HEK293 (cell line): ENCODE results near the gene TTYH1.
A peak's percentile ranks its signal among the peaks of the same experiment; 100 is the strongest.

Source experiments
- CTCF ChIA-PET: fragments of 350-600 bp; formaldehyde crosslinking; extraction: SDS; loops from one replicate; lab custom pipeline; 2021; ENCODE audit warnings: antibody characterized with exemption; lab: Yijun Ruan, JAX
- POLR2A ChIA-PET: fragments of 300-600 bp; formaldehyde crosslinking; extraction: SDS; loops from one replicate; lab custom pipeline; 2020; ENCODE audit warnings: antibody characterized with exemption, inconsistent platforms; lab: Yijun Ruan, JAX
- H3K27ac ChIP-seq: fragments of 200-500 bp; sonication (Bioruptor generic); 2 replicates; pipeline ENCODE4 v1.5.1; 2014; ENCODE audit warnings: low read depth, low read length, control low read depth, inconsistent platforms; ENCODE audit errors: extremely low read depth
- H3K36me3 ChIP-seq, 2 experiments: fragments of 200-500 bp in 1 of 2; sonication (Bioruptor generic) in 1 of 2; 1 replicate in 1 of 2; 2 replicates in 1 of 2; pipeline ENCODE4 v1.5.1; 2014 to 2017; ENCODE audit warnings: inconsistent platforms in 2 of 2, low read length in 2 of 2; ENCODE audit not compliant: control insufficient read depth in 2 of 2, insufficient read depth in 1 of 2
- H3K4me1 ChIP-seq: fragments of 200-500 bp; sonication (Bioruptor generic); 2 replicates; pipeline ENCODE4 v1.5.1; 2014; ENCODE audit warnings: mild to moderate bottlenecking, low read length, inconsistent platforms; ENCODE audit not compliant: control insufficient read depth, insufficient read depth
- H3K4me3 ChIP-seq: 2 replicates; pipeline ENCODE4 v1.5.1; 2011; ENCODE audit warnings: low read depth, mild to moderate bottlenecking, control low read depth, low read length, moderate library complexity
- H3K9me3 ChIP-seq: fragments of 200-500 bp; sonication (Bioruptor generic); 2 replicates; pipeline ENCODE4 v1.5.1; 2014; ENCODE audit warnings: low read depth, low read length, inconsistent platforms; ENCODE audit not compliant: control insufficient read depth, insufficient read depth
- HOXC10 ChIP-seq: sonication (generic); formaldehyde crosslinking; IDR thresholded peaks from 2 replicates; pipeline ENCODE4 v1.8.1; 2023; ENCODE audit warnings: mild to moderate bottlenecking, missing genetic modification reagents
- REPIN1 ChIP-seq: fragments of 450-650 bp; formaldehyde crosslinking; IDR thresholded peaks from 2 replicates; pipeline ENCODE4 v1.5.1; 2017; ENCODE audit warnings: missing biosample characterization, missing genetic modification characterization, low read depth
- TCF7L2 ChIP-seq: IDR thresholded peaks from 2 replicates; pipeline ENCODE4 v1.6.1; 2011; ENCODE audit warnings: low read depth, mild to moderate bottlenecking, inconsistent platforms, low read length, moderate library complexity, borderline replicate concordance
- ZBTB21 ChIP-seq: fragments of 450-650 bp; formaldehyde crosslinking; IDR thresholded peaks from 2 replicates; pipeline ENCODE4 v1.5.1; 2017; ENCODE audit warnings: missing biosample characterization, missing genetic modification characterization
- ZFHX2 ChIP-seq: fragments of 450-650 bp; formaldehyde crosslinking; conservative IDR thresholded peaks from 2 replicates; pipeline ENCODE4 v1.5.1; 2016; ENCODE audit warnings: missing biosample characterization, missing genetic modification characterization
- ZNF146 ChIP-seq: fragments of 450-650 bp; formaldehyde crosslinking; IDR thresholded peaks from 2 replicates; pipeline ENCODE4 v1.5.1; 2016; ENCODE audit warnings: missing biosample characterization, missing genetic modification characterization
- ZNF175 ChIP-seq: fragments of 450-650 bp; formaldehyde crosslinking; IDR thresholded peaks from 2 replicates; pipeline ENCODE4 v1.5.1; 2016; ENCODE audit warnings: missing biosample characterization, missing genetic modification characterization
- ZNF211 ChIP-seq: fragments of 450-650 bp; formaldehyde crosslinking; IDR thresholded peaks from 2 replicates; pipeline ENCODE4 v1.5.1; 2016; ENCODE audit warnings: low read depth, missing biosample characterization, missing genetic modification characterization
- ZNF214 ChIP-seq: fragments of 450-650 bp; formaldehyde crosslinking; IDR thresholded peaks from 2 replicates; pipeline ENCODE4 v1.5.1; 2017; ENCODE audit warnings: missing biosample characterization, mild to moderate bottlenecking, missing genetic modification characterization, borderline replicate concordance
- ZNF274 ChIP-seq, 2 experiments: fragments of 200-500 bp in 1 of 2; fragments of 450-650 bp in 1 of 2; sonication (Bioruptor generic) in 1 of 2; formaldehyde crosslinking in 1 of 2; IDR thresholded peaks; 2 replicates each; pipeline versions ENCODE4 v1.5.1 to v1.6.1; 2014 to 2016; ENCODE audit warnings: borderline replicate concordance in 1 of 2, inconsistent platforms in 1 of 2, low read length in 1 of 2, missing biosample characterization in 1 of 2, missing genetic modification characterization in 1 of 2
- ZNF311 ChIP-seq: fragments of 450-650 bp; formaldehyde crosslinking; IDR thresholded peaks from 2 replicates; pipeline ENCODE4 v1.5.1; 2017; ENCODE audit warnings: missing biosample characterization, missing genetic modification characterization, borderline replicate concordance
- ZNF366 ChIP-seq: fragments of 450-650 bp; formaldehyde crosslinking; conservative IDR thresholded peaks from 2 replicates; pipeline ENCODE4 v1.5.1; 2016; ENCODE audit warnings: missing biosample characterization, missing genetic modification characterization
- ZNF423 ChIP-seq: fragments of 450-650 bp; formaldehyde crosslinking; IDR thresholded peaks from 2 replicates; pipeline ENCODE4 v1.5.1; 2016; ENCODE audit warnings: missing biosample characterization, missing genetic modification characterization
- ZNF521 ChIP-seq: fragments of 450-650 bp; formaldehyde crosslinking; IDR thresholded peaks from 2 replicates; pipeline ENCODE4 v1.5.1; 2017; ENCODE audit warnings: missing biosample characterization, mild to moderate bottlenecking, missing genetic modification characterization
- ZNF529 ChIP-seq: fragments of 450-650 bp; formaldehyde crosslinking; IDR thresholded peaks from 2 replicates; pipeline ENCODE4 v1.5.1; 2017; ENCODE audit warnings: missing genetic modification characterization, missing biosample characterization; ENCODE audit not compliant: insufficient replicate concordance
- ZNF560 ChIP-seq: fragments of 450-650 bp; formaldehyde crosslinking; IDR thresholded peaks from 2 replicates; pipeline ENCODE4 v1.5.1; 2017; ENCODE audit warnings: missing biosample characterization, missing genetic modification characterization, borderline replicate concordance
- ZNF654 ChIP-seq: fragments of 450-650 bp; formaldehyde crosslinking; IDR thresholded peaks from 2 replicates; pipeline ENCODE4 v1.5.1; 2016; ENCODE audit warnings: low read depth, missing biosample characterization, missing genetic modification characterization
- ZNF692 ChIP-seq: fragments of 450-650 bp; formaldehyde crosslinking; IDR thresholded peaks from 2 replicates; pipeline ENCODE4 v1.5.1; 2016; ENCODE audit warnings: missing biosample characterization, missing genetic modification characterization
- ZNF830 ChIP-seq: fragments of 450-650 bp; IDR thresholded peaks from 2 replicates; pipeline ENCODE4 v1.5.0; 2018; ENCODE audit warnings: missing biosample characterization, missing genetic modification characterization, low read depth, mild to moderate bottlenecking, moderate library complexity

Gene TTYH1

GRCh38 chr19:54453921-54454780, 38.9 kb downstream of the TTYH1 start:
- H3K36me3 ChIP-seq = peaks cover 47 to 86% of the 10 kb centered on the region in 2 experiments
- H3K27ac ChIP-seq = no peak overlapping the region
- POLR2A ChIA-PET = interaction anchor here (0.6 to 1.9 kb wide), 4 partner anchors 8 to 982 kb away, joined by 3 to 12 read pairs (median 6); partner anchors contain the start of gene LENG9
- no peak overlapping the region for H3K4me3 ChIP-seq
- no peak for TF ChIP-seq ZNF654 (tag by site-specific recombination)
- TF ChIP-seq ZNF529 (tag by site-specific recombination) = no peak
- no peak for TF ChIP-seq ZNF146
- no peak for TF ChIP-seq ZNF560 (tag by site-specific recombination)
- TF ChIP-seq ZNF211 = no peak
- TF ChIP-seq ZNF692 (tag by site-specific recombination) = 0 out of 2 replicates have a peak, but pooled peaks have one; percentile 21
- TF ChIP-seq ZNF366 = no peak
- no peak for TF ChIP-seq ZNF214
- CTCF ChIA-PET = interaction anchor here (1.1 to 1.7 kb wide), 3 partner anchors 10 to 63 kb away, joined by 3 read pairs; partner anchors contain the start of genes CDC42EP5 and LENG9
- no peaks in the 10 kb centered on the region for H3K9me3 ChIP-seq
- H3K4me1 ChIP-seq = peaks cover 18% of the 10 kb centered on the region

GRCh38 chr19:54454781-54455675, 39.8 kb downstream of the TTYH1 start:
- ChIA-PET POLR2A (interaction anchor here (0.6 to 1.9 kb wide), 4 partner anchors 7 to 983 kb away, joined by 4 to 12 read pairs (median 5); partner anchors contain the start of gene LENG9), CTCF (interaction anchor here (1.1 to 1.2 kb wide), 2 partner anchors 9 to 18 kb away, joined by 3 read pairs; partner anchors contain the start of genes CDC42EP5 and LENG9)
- Histone ChIP-seq H3K4me1 (peaks cover 18% of the 10 kb centered on the region), H3K27ac (no peak overlapping the region), H3K4me3 (no peak overlapping the region), H3K36me3 (peaks cover 47 to 95% of the 10 kb centered on the region in 2 experiments), H3K9me3 (no peaks in the 10 kb centered on the region)
- no peak for TF ChIP-seq ZNF521 (tag by site-specific recombination)
- no peak for TF ChIP-seq ZBTB21 (tag by site-specific recombination)
- no peak for TF ChIP-seq ZNF830 (tag by site-specific recombination)
- TF ChIP-seq TCF7L2 = no peak
- no peak for TF ChIP-seq ZNF560 (tag by site-specific recombination)
- TF ChIP-seq ZNF423 (tag by site-specific recombination) = no peak
- TF ChIP-seq, all 188 proteins: peak for 0

GRCh38 chr19:54455786-54456422, 40.6 kb downstream of the TTYH1 start:
- POLR2A ChIA-PET = interaction anchor here (0.7 to 6.8 kb wide), 3 partner anchors 7 to 18 kb away, joined by 4 to 64 read pairs (median 5); partner anchors contain the start of genes LENG8 and LENG9
- peaks cover 45 to 98% of the 10 kb centered on the region in 2 experiments for H3K36me3 ChIP-seq
- CTCF ChIA-PET = no interaction called here
- H3K4me3 ChIP-seq = no peak overlapping the region
- H3K9me3 ChIP-seq = no peaks in the 10 kb centered on the region
- H3K27ac ChIP-seq = no peak overlapping the region
- peaks cover 12% of the 10 kb centered on the region for H3K4me1 ChIP-seq
- no peak for TF ChIP-seq ZNF175 (tag by site-specific recombination)
- no peak for TF ChIP-seq HOXC10 (CRISPR knock-in tag)
- TF ChIP-seq ZFHX2 (tag by site-specific recombination) = 0 out of 2 replicates have a peak, but pooled peaks have one; percentile 10
- TF ChIP-seq ZNF274 (IDR thresholded peaks at IDR 0.05; ENCODE audit: low read length) = no peak
- TF ChIP-seq ZNF274 (tag by site-specific recombination; IDR thresholded peaks at IDR 0.05; ENCODE audit: borderline replicate concordance) = no peak
- no peak for TF ChIP-seq ZNF311 (tag by site-specific recombination)
- no peak for TF ChIP-seq REPIN1 (tag by site-specific recombination)
